ENCODE data around the gene EXOC3L4.

DNA sequence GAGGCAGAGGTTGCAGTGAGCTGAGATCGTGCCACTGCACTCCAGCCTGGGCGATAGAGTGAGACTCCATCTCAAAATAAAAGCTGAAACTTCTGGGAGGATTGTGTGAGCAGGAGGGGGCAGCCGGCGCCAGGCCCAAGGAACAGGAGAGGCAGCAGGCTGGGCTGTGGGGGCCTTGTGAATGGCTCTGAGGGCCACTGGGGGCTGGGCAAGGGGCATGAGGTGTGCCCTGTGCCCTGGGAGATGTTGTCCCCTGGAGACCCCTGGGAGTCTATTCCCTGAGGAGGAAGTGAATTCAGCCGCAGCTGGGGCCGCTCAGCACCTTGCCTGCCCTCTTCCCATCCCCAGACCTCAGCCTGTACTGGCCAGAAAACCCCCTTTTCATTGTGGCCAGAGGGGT lies 5.6 kb upstream of the EXOC3L4 start:
- TF ChIP-seq, protein P1, sequence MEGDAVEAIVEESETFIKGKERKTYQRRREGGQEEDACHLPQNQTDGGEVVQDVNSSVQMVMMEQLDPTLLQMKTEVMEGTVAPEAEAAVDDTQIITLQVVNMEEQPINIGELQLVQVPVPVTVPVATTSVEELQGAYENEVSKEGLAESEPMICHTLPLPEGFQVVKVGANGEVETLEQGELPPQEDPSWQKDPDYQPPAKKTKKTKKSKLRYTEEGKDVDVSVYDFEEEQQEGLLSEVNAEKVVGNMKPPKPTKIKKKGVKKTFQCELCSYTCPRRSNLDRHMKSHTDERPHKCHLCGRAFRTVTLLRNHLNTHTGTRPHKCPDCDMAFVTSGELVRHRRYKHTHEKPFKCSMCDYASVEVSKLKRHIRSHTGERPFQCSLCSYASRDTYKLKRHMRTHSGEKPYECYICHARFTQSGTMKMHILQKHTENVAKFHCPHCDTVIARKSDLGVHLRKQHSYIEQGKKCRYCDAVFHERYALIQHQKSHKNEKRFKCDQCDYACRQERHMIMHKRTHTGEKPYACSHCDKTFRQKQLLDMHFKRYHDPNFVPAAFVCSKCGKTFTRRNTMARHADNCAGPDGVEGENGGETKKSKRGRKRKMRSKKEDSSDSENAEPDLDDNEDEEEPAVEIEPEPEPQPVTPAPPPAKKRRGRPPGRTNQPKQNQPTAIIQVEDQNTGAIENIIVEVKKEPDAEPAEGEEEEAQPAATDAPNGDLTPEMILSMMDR (IDR thresholded peaks at IDR 0.05), result no peak
- TF ChIP-seq ZFX (IDR thresholded peaks at IDR 0.05; ENCODE audit: borderline replicate concordance), result no peak
